GM12892 (cell line): ENCODE data around the gene EXOC6. TPM values are rescaled to one million over a fixed set of nuclear protein-coding genes. Genes with fewer than 3 reads are reported as not detected.

Experiments
- DNase-seq: peaks from one replicate; pipeline ENCODE4 v3.0.0; 2011; ENCODE audit not compliant: insufficient read length
- FAIRE-seq: peaks from 2 replicates; lab custom pipeline; 2011; peaks lifted over from hg19 to GRCh38; lab: Jason Lieb, UNC
- POLR2A ChIP-seq: IDR thresholded peaks from 2 replicates; pipeline ENCODE4 v1.6.1; 2011; ENCODE audit warnings: low read depth, low read length, control low read depth
- POLR2AphosphoS5 ChIP-seq: IDR thresholded peaks from 2 replicates; pipeline ENCODE4 v1.6.1; 2011; ENCODE audit warnings: low read depth, low read length, control low read depth
- TAF1 ChIP-seq: IDR thresholded peaks from 2 replicates; pipeline ENCODE4 v1.6.1; 2011; ENCODE audit warnings: low read depth, mild to moderate bottlenecking, control low read depth, low read length, borderline replicate concordance
- polyA plus RNA-seq: library from polyadenylated mRNA; unstranded; fragments of >200 nt; gene quantifications from one replicate; pipeline ENCODE4 v1.2.1, GENCODE V29; 2012; ENCODE audit warnings: missing spikeins, inconsistent platforms; ENCODE audit not compliant: missing spikeins

EXOC6 gene, protein sequence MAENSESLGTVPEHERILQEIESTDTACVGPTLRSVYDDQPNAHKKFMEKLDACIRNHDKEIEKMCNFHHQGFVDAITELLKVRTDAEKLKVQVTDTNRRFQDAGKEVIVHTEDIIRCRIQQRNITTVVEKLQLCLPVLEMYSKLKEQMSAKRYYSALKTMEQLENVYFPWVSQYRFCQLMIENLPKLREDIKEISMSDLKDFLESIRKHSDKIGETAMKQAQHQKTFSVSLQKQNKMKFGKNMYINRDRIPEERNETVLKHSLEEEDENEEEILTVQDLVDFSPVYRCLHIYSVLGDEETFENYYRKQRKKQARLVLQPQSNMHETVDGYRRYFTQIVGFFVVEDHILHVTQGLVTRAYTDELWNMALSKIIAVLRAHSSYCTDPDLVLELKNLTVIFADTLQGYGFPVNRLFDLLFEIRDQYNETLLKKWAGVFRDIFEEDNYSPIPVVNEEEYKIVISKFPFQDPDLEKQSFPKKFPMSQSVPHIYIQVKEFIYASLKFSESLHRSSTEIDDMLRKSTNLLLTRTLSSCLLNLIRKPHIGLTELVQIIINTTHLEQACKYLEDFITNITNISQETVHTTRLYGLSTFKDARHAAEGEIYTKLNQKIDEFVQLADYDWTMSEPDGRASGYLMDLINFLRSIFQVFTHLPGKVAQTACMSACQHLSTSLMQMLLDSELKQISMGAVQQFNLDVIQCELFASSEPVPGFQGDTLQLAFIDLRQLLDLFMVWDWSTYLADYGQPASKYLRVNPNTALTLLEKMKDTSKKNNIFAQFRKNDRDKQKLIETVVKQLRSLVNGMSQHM
- polyA plus RNA-seq: 9.5 TPM

DNA sequence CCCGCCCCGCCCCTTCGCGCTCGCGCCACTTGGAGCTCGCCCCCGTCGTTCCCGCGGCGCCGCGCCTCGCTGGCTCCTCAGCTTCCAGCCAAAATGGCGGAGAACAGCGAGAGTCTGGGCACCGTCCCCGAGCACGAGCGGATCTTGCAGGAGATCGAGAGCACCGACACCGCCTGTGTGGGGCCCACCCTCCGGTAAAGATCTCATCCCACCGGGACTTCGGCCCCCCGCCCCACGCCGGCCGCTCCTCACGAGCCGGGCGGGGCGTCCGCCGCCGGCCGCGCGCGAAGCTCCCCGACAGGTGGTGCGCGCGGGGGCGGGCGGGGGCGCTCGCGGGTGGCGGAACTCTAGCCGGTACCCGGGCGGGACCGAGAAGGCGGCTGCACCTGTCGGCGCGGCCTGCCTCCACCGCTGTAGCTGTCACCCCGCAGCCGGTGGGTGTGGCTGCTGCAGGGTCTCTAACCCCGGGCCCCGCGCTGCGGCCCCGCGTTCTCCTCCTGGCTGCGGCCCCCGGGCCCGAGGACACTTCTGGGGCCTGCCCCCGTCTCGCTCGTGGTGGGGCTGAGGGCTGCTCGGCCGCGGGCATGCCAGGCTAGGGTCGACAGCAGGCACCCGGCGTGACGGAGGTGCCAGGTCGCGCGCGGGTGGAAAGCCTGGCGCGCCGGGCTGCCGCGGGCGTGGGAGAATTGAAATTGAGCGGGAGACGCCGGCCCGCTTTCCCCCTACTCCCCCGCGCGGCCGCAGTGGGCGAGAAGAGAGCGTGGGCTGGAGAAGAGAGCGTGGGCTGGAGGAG, at the start of gene EXOC6:
Gene EXOC6 (plus strand): TSS at position 80 of the 793 bp plus-strand sequence. CDS start 14 bp downstream, at position 94.
- TF ChIP-seq POLR2AphosphoS5 (peak; percentile 76), TAF1 (peak; percentile 60; the same call in 1 of the 2 replicates), POLR2A (peak; percentile 83)
- FAIRE-seq: peak; percentile 95
- peak; percentile 70 for DNase-seq

DNA sequence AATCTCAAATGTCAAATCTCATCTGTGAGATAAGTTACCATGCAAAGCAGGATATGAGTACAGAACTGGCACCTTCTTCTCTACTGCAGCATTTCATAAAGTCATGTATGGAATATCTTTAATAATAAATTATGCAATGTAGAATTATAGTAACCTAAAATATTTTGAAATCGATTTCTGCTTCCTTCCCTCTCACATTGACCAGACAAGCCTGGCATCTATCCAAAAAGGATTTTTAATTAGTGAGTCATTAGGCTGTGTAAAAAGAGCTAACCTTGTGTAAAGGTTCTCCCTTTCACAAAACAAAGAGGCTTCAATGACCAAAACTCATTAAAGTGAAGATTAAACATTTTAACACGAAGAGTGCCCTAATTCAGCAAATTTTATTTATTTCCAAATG, 48.8 kb upstream of the EXOC6 start:
- no peak for DNase-seq
- TF ChIP-seq POLR2A: no peak
- no peak for TF ChIP-seq TAF1
- no peak for TF ChIP-seq POLR2AphosphoS5
- FAIRE-seq: no peak

DNA sequence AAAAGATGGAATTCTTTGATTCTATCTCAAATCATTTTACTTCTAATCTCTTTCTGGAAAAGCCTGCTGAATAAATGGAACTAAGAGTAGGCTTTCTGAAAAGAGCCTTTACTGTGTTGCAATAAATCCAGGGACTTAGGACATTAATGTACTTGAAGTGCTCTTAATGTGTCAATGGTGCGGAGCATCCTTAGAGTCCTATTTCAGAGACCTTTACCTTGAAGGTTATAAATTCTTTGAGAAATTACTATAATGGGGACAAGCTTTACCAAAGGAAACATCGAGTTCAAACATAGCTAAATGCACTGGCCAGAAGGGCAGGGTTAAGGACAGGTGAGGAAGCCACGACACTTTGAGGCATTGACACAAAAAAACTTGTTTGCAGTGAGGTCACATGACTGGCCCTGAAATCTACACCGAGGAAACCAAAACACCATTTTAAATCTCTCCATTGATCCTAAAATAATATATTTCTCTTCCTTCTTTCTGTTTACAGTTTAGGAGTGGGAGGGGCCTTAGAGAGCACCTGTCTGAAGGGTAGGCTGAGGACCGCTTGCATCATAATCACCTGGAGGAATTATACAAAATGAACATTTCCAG, 48.1 kb upstream of the EXOC6 start:
- DNase-seq: no peak
- FAIRE-seq: no peak
- no peak for TF ChIP-seq POLR2AphosphoS5
- no peak for TF ChIP-seq TAF1
- TF ChIP-seq POLR2A: no peak

DNA sequence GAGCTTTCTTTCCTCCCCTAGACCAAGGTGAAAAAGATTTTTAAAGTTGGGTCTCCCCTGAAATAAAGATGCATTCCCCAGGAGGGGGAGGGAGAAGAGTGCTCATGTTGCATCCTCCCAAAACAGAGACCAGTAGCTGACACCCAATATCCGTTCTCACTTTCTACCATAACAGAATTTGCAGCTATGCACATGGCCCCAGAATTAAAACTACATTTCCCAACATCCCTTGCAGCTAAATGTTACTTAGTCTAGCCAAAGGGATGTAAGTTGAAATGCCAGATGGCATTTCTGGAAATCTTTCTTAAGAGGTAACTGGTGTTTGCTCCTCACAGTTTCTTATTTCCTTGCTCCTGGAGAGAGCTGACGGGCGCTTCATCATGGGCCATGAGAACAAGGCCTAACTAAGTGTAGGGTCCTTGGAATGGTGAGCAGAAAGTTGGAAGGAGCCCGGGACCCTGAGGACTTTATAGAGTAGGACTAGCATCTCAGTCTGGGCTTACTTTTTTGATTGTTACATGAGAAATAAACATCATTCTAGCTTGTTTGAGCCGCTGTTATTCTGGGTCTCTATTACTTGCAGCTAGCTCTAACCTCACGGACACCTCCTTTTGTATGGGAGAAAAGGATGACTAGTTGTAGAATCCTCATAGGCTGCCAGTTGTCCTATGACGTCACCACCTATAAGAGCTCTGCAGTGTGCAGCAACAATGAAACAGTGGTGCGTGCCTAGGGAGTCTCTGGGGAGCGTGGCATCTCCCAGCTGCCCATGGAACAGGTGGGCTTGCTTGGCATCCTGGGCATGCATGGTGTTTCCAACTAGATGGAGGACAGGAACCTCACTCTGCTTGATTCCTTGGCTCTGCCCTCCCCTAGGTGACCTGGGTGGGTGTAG, 46.1 kb upstream of the EXOC6 start:
- DNase-seq (no peak), FAIRE-seq (peak; percentile 30)
- TF ChIP-seq POLR2AphosphoS5 (no peak), TAF1 (no peak), POLR2A (no peak)

DNA sequence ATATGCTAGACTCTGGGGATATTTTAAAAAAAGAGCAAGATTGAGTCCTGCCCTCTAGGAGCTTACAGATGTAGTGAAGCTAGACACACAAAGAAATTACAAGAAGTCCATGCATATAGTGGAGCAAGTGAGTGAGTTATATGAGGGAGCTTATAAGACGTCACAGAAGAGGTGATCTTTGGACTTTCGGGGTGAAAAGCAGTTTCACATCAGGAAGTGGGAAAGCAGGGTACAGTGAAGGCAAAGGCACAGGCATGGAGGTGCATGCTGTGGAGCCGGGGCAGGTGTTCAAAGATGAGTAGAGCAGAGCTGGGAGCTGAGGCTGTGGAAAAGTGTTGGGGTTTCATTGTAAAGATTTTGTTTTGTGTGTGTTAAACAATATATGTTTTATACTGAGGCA, 38.5 kb upstream of the EXOC6 start:
- FAIRE-seq: no peak
- TF ChIP-seq POLR2A: no peak
- no peak for TF ChIP-seq POLR2AphosphoS5
- no peak for TF ChIP-seq TAF1
- DNase-seq: no peak

DNA sequence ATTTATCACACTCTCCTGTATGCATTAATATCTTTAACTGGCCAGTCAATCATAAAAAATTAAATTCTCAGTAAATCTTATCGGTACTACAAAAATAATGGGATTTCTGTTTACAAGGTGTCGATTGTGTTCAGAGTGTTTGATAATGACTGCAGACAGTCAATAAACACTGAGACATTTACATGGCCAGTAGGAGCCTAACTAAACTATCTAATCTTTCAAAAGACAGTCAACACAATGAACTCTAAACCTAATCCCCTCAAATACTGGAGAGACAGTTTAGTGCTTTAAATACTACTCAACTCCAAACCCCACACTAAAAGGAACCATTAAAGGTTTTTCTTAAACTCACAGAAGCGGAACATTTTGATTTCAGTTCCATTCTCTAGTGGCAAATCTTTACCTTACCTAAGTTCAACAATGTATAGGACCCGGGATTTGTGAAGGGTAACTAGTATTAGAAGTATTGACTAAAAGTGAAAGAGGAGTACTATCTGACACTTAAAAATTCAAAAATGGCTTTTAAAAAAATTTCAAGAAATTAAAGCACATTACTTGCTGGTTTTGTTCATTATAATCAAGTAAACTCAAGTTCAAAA, 37.3 kb upstream of the EXOC6 start:
- no peak for TF ChIP-seq POLR2A
- no peak for TF ChIP-seq POLR2AphosphoS5
- TF ChIP-seq TAF1: no peak
- DNase-seq: no peak
- peak; percentile 33 for FAIRE-seq

DNA sequence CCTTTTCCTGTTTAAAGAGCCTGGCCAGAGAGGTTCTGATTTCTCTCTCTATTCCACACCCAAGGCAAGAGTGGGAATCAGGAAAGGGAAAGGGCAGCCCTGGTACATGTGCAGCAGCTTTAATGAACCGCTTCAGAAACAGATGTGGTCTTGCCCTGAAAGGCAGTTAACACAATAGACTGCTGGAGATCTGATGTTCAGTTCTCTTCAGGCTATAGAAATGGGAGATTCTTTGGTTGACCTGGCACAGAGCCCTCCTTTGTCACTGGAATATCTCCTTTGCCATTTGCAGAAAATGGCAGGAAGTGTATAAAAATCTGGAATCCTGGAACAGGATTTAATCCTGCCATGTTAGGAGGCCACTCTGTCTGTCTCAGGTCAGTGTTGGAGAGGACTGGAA, 36.3 kb upstream of the EXOC6 start:
- no peak for TF ChIP-seq TAF1
- no peak for TF ChIP-seq POLR2A
- TF ChIP-seq POLR2AphosphoS5: no peak
- DNase-seq (no peak), FAIRE-seq (no peak)

DNA sequence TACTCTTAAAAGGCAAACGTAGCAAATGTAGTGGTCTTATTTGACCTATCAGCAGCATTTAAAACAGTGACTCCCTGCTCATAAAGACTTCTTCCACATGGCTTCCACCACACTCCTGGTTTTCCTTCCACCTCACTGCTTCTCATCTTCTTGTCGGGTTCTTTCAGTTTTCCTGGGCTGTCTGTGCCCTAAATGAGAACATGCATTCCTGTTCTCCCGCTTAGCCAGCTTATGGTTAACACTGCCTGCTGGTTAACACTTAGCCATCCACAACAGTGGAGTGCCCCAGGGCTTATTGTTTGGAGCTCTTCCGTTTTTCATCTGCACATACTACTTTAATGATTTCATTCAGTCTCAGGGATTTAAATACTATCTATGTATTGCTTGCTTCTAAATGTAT, 34.3 kb upstream of the EXOC6 start:
- TF ChIP-seq POLR2AphosphoS5 (no peak), TAF1 (no peak), POLR2A (no peak)
- no peak for FAIRE-seq
- DNase-seq: no peak

DNA sequence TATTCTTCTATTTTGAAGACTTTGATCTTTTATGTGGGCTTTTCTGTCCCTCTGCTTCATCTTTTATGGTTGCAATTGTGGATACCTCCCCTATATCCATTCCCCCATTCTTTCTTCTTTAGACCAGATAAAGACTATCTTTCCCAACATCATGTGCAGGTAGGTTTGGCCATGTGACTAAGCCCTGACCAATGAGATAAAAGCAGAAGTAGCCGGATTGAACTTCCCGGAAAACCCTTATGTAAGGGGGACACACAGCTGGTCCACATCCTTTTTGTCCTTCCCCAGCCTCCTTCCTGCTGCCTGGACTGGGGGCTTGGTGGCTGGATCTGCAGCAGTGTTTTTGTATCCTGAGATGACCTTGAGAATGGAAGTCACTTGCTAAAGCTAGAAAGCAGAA, 33.5 kb upstream of the EXOC6 start:
- FAIRE-seq (no peak), DNase-seq (no peak)
- TF ChIP-seq POLR2AphosphoS5 (no peak), TAF1 (no peak), POLR2A (no peak)
